HCT116 (cell line): Measurements from ENCODE around the gene ZFHX3.

Experiments used
- CEBPB ChIP-seq: IDR thresholded peaks from 2 replicates; pipeline ENCODE4 v1.6.1; 2012; ENCODE audit warnings: low read depth
- EGR1 ChIP-seq: IDR thresholded peaks from 2 replicates; pipeline ENCODE4 v1.6.1; 2012; ENCODE audit warnings: low read depth
- EZH2 ChIP-seq: fragments of 200-600 bp; sonication (generic); IDR thresholded peaks from 2 replicates; pipeline ENCODE4 v1.6.1; 2017; ENCODE audit warnings: antibody characterized with exemption, mixed run types
- POLR2A ChIP-seq: IDR thresholded peaks from 2 replicates; pipeline ENCODE4 v1.7.0; 2011; ENCODE audit warnings: borderline replicate concordance; ENCODE audit not compliant: insufficient read depth, insufficient read length; ENCODE audit errors: extremely low read depth
- POLR2AphosphoS5 ChIP-seq: IDR thresholded peaks from 2 replicates; pipeline ENCODE4 v1.6.1; 2011; ENCODE audit warnings: mild to moderate bottlenecking, low read depth, low read length, moderate library complexity
- TF ChIP-seq, protein P1 (sequence below), 3 experiments: fragments of 200-600 bp in 1 of 3; sonication (generic) in 1 of 3; IDR thresholded peaks in 2 of 3; conservative IDR thresholded peaks in 1 of 3; 2 replicates each; pipeline ENCODE4 v1.5.1; 2012 to 2017; ENCODE audit warnings: low read depth in 2 of 3, low read length in 2 of 3, antibody characterized with exemption in 1 of 3, borderline replicate concordance in 1 of 3, control low read depth in 1 of 3, mild to moderate bottlenecking in 1 of 3, mixed read lengths in 1 of 3, mixed run types in 1 of 3, moderate library complexity in 1 of 3; ENCODE audit not compliant: insufficient read depth in 1 of 3

DNA sequence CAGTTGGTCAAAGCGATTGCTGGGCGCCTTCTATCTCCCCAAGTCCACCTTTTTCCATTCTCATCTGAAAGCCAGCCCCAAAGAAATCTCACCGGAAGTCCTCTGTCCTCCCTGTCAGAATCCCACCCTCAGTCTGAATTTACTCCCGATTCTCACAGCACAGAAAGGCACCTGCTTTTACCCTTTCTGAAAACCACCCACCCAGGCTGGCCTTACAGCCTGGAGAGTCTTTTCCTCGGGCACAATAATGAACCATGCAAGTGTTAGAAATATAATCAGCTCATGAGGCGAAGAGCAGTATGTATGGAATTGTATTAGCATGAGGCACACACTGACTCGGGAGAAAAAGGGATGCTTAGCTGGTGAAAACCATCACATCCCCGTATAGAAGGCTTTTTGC, 1.2 kb upstream of the ZFHX3 start:
- no peak for TF ChIP-seq POLR2AphosphoS5
- TF ChIP-seq, protein P1, sequence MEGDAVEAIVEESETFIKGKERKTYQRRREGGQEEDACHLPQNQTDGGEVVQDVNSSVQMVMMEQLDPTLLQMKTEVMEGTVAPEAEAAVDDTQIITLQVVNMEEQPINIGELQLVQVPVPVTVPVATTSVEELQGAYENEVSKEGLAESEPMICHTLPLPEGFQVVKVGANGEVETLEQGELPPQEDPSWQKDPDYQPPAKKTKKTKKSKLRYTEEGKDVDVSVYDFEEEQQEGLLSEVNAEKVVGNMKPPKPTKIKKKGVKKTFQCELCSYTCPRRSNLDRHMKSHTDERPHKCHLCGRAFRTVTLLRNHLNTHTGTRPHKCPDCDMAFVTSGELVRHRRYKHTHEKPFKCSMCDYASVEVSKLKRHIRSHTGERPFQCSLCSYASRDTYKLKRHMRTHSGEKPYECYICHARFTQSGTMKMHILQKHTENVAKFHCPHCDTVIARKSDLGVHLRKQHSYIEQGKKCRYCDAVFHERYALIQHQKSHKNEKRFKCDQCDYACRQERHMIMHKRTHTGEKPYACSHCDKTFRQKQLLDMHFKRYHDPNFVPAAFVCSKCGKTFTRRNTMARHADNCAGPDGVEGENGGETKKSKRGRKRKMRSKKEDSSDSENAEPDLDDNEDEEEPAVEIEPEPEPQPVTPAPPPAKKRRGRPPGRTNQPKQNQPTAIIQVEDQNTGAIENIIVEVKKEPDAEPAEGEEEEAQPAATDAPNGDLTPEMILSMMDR (IDR thresholded peaks at IDR 0.05 in 2 of 3, conservative IDR thresholded peaks at IDR 0.05 in 1 of 3; ENCODE audit: borderline replicate concordance in 1 of 3, insufficient read depth in 1 of 3, low read depth in 2 of 3, low read length in 2 of 3): no peak
- TF ChIP-seq EZH2: no peak
- no peak for TF ChIP-seq POLR2A
- TF ChIP-seq EGR1: no peak
- TF ChIP-seq CEBPB: no peak
